GM21529 (cell line): ENCODE results near the gene NECTIN4.
A peak's percentile ranks its signal among the peaks of the same experiment; 100 is the strongest.
"Not testable (repeated sequence)": the region's sequence is repeated elsewhere in the genome, so short reads cannot be mapped to it uniquely, and the experiment has no call there.

ENCODE experiments used
- ATAC-seq: cut with Tn5 transposase; IDR thresholded peaks from one replicate; pipeline ENCODE4 v1.9.1; 2021; ENCODE audit not compliant: unreplicated experiment

Gene NECTIN4

GRCh38 chr1:161082996-161083747, 6.2 kb downstream of the NECTIN4 start:
- ATAC-seq = no peak

DNA sequence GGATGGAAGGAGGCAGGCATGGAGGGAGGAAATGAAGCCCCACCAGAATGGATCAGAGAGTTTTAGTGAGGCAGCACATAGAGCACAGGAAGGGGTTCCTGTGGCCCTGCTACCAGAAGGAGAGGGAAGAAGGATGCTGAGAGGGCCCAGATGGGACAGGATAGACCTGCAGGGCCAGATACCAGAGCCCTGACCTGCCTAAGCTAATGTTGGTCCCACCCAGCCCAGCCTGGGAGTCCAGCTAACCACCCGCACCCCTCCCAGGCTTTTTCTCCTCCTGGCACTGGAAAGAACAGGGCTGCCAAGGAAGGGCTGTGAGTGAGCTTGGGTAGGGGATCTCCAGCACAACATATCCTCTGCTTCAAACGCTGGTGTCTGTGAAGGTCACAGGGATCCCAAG, 6.9 kb downstream of the NECTIN4 start:
- ATAC-seq = no peak

GRCh38 chr1:161081519-161081918, 7.8 kb downstream of the NECTIN4 start:
- no peak for ATAC-seq

DNA sequence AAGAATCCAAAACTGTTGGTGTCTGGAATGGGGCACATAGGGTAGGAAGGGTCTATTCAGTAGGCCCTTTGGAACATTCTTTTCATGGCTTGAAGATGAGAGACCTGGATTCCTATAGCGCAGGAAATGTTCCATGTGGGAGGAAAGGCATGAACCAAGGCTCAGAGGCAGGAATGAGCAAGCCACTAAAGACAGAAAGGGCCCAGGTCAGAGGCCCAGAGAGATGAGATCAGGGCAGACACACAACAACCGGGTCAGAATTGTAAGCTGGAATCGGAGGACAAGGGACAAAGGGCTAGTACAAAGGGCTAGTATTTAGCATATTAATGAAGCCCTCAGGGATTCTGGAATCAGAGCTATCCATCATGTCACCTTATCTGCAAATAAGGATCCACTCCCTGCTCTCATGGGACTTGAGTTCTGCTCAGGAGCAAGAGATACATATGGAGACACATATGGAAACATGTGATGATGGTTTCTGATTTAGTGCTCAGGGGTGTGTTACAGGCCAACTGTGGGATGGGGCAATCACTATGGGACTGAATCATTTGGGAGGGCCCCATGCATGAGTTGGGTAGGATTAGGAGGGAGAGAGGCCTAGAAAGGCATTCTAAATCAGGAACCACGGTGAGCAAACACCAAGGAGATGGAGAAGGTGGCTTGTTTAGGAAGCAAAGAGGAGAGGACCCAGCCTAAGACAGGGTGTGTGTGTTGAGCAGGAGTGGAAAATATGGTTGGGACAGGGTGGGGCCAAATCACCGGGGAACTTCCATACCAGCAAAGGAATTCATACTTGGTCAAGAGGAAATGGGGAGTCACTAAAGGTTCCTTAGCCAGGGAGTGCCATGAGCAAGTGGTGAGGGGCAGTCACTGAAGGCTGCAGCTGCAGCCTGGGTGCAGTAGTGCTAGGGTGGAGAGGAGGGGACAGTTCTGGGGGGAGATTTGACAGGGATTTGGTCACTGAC, 8.6 kb downstream of the NECTIN4 start:
- no peak for ATAC-seq

GRCh38 chr1:161079436-161080110, 9.8 kb downstream of the NECTIN4 start:
- ATAC-seq = no peak

DNA sequence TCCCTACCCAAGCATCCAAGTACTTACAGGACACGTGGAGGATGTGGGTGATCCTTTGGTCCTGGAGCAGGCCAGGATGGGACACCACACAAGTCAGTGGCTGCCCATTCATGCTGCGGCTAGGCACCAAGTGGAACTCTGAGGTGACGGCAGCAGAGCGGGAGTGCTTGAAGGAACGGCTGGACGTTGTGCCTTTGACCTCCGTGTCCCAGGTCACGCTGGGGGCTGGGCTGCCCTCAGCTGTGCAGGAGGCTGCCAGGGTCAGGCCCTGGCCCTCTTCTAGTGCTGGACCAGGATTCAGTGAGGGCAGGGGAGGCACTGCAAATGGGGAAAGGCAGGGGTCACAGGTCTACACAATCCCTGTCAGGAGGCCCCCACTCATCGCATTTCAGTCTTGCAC, 11.9 kb downstream of the NECTIN4 start:
- ATAC-seq = no peak

GRCh38 chr1:161076410-161076809, 12.9 kb downstream of the NECTIN4 start:
- ATAC-seq = no peak

DNA sequence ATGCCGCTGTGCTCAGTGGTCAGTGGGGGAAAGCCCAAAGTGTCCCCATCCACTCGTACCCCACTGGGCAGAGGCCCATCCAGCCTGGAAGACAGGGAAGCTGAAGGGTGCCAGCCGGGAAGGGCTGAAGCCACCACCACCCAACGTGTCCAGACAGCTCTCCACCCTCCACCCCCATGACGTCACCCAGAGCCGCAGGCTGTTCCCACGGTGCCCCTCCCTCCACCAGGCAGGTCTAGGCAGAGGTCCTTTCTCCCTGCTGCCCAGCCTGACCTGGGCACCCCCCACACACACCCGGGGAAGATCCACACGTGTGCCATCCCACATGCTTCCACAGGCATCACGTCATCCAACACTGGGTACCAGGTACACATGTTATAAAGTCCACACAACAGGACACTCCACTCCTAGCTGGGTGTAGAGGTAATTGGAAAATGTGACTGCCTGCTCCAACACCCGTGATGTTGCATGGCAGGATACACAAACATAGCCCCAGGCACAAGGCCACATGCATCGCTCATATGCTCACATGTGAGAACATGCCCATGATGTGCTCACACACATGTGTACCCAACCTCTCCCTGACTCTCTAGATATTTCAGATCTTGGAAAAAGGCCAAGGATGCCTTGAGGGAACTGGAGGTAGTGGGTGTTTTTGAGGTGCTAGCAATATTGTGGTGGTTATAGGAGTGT, 14.5 kb downstream of the NECTIN4 start:
- ATAC-seq = no peak

DNA sequence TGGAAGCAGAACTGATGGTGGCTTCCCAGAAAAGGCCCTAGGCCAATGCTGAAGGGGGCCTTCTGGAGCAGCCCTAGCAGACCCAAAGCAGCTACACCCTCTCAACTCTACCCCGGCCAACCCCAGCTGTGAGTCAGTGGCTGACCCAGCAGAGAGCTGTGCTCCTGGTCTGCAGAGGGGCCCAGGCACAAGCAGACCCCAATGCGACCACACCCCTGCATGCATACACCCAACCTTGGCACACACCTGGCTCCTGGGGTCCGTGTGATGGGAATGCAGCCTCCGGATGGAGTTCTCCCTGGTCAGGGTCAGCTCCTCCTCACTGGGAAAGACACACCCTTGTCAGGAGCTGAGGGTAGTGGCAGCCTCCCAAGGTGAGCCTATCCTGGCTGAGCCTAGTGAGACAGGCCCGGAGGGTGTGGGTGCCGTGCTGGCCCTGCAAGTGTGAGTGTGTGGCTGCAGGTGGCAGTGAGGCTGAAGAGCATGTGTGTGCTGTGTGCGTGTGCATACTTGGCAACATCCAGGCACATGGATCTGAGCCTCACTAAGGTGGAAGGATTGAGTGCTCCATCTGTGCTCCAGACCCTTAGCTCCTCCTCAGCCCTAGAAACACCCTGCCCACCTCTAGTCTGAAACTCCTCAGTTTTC, 15.8 kb downstream of the NECTIN4 start:
- ATAC-seq = no peak

- ATAC-seq = no peak
These were observed 16.5 kb downstream of the NECTIN4 start for GRCh38 chr1:161072751-161073449.

GRCh38 chr1:161071886-161072371, 17.4 kb downstream of the NECTIN4 start:
- ATAC-seq = no peak

DNA sequence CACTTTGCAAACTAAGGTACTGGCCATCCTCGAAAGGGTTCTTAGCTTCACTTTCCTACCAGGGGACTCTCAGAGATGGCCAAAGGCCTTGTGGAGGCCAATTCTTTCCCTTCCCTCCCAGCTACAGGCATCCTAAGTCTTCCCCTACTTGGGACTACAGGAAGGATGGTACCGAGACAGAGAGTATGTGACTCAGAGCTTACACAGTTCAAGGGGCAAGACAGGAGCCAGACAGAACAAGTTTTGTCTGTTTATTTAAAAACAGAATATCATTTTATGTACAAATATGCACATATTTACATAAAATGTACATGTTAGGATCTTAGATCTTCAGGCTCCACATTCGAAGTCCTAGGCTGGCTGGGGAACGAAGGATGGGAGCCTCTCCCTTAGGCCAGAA, 18.6 kb downstream of the NECTIN4 start:
- ATAC-seq = no peak

DNA sequence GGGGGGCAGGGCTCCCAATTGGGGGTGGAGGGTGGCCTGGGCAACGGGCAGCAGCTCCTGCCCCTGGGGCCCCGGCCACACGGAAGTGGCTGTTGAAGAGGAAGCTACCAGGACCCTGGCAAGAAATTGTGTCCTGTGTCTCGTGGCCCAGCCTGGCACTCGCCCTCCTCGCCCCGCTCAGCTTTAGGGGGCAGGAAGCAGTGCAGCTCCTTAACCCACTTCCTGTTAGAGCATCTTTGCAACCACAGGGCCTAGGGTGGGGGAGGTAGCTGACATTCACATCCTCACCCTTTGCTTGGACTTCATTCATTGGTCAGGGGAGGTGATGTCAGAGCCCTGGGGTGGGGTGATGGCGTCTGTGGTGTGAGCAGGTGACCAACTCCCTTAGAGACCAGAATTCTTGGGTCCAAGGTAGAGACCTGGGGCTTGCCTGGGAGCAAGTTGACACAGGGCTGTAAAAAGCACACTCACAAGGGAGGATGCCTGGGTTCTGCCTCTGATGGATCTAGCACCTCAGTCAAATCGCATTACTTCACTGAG, 19.6 kb downstream of the NECTIN4 start, which contains the start of gene ARHGAP30:
TSS of gene ARHGAP30 (minus strand) at position 161 of the 540 bp plus-strand sequence. CDS start 267 bp downstream, outside the sequence.
- peak; percentile 84 for ATAC-seq

- peak; percentile 0 for ATAC-seq
These were observed 20.1 kb downstream of the NECTIN4 start for GRCh38 chr1:161069241-161069640.

DNA sequence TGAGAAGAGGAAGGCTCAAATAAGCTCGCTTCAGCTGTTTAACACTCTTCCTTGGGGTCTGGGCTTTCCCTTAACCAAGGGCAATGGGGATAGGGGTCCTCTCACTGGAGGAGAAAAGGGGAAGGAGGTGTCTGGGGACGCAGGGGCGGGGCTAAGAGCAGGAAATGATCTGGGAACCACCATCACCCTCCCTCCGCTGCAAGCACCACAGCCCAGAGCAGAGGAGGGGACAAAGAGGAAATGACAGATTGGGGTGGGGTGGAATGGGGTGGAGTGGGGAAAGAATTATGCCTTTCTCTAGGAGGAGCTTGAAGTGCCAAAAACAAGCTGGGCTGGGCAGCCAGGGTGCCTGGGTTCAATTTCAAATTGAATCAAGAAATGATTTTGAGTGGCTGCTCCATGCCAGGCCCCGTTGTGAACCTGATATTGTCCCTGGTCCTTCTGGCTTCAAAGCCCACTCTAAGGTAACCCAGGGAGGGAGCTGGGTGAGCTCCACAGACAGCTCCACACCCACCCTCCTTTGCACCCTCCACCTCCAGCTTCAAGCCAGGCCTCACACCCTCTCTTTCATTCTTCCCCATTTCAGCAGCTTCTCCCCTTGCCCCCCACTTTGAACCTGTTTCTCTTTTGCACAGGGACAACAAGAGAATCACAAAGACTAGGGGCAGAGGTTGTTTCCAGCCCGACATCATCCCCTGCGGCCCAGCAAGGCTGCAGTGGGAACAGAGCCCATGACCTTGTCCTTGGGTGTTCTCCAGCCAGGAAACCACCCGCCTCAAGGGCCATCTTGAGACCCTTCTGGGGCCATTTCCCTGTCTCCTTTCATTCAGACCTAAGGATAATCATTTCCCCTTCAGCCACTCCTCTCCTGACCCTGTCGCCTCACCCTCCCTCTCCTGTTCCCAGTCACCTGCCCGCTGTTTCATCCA, 20.8 kb downstream of the NECTIN4 start:
- ATAC-seq = peak; percentile 65

DNA sequence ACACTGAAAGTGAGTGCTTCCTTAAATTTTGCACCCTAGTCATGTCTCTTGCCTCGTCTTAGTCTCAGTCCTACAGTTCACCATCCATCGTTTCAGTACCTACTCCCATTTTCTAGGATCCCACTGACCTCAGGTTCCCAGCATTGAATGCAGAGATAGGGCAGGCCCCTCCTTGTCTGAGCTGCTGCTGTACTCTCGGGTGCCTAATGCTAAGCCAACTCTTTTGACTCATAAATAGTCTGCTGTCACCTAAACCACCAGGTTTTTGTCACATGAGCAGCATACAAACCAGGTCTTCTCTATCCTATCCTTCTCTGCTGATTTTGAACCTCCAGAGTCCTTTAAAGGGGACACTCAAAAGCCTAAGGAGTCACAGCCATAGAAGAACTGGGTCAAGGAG, 22.7 kb downstream of the NECTIN4 start:
- no peak for ATAC-seq

DNA sequence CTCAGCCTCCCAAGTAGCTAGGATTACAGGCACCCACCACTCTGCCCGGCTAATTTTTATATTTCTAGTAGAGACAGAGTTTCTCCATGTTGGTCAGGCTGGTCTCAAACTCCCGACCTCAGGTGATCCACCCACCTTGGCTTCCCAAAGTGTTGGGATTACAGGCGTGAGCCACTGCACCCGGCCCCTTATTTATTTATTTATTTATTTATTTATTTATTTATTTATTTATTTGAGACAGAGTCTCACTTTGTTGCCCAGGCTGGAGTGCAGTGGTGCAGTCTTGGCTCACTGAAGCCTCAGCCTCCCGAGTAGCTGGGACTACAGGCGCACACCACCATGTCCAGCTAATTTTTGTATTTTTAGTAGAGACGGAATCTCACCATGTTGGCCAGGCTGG, 23.7 kb downstream of the NECTIN4 start:
- ATAC-seq = not testable (repeated sequence)

DNA sequence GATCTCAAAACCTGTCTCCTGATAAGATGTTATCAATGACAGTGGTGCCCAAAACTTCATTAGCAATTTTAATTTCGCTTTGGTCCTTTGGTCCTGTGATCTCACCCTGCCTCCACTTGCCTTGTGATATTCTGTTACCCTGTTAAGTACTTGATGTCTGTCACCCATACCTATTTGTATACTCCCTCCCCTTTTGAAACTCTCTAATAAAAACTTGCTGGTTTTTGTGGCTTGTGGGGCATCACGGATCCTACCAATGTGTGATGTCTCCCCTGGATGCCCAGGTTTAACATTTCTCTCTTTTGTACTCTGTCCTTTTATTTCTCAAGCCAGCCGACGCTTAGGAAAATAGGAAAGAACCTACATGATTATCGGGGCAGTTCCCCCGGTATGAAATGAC, 25.4 kb downstream of the NECTIN4 start:
- ATAC-seq = not testable (repeated sequence)
